Gastrocnemius medialis (tissue), 4 donors: ENCODE results near the gene URAD. TPM values are rescaled to one million over a fixed set of nuclear protein-coding genes. Genes with fewer than 3 reads are reported as not detected.

Source experiments
- ATAC-seq, 2 donors: fragments of 150-250 bp; one replicate each; pipeline ENCODE4 v1.9.1; 2016
- DNase-seq, 2 donors: peaks; one replicate each; pipeline ENCODE4 v3.0.0-alpha.2; 2019
- H3K27ac ChIP-seq, 4 donors: fragments of 200-600 bp; sonication (generic); 1 replicate in 1 of 4; 2 replicates in 3 of 4; pipeline ENCODE4 v1.5.1; 2016 to 2018; ENCODE audit warnings: mild to moderate bottlenecking in 2 of 4, moderate library complexity in 1 of 4
- H3K27me3 ChIP-seq, 3 donors: fragments of 200-600 bp; sonication (generic) in 2 of 3; 1 replicate in 1 of 3; 2 replicates in 2 of 3; pipeline versions ENCODE4 v1.5.1 to v1.6.0; 2016 to 2019; ENCODE audit warnings: mild to moderate bottlenecking in 1 of 3, moderate library complexity in 1 of 3
- H3K36me3 ChIP-seq, 2 donors: fragments of 200-600 bp; sonication (generic) in 1 of 2; one replicate each; pipeline ENCODE4 v1.5.1; 2017 to 2018
- H3K4me1 ChIP-seq, 2 donors: fragments of 200-600 bp; sonication (generic) in 1 of 2; one replicate each; pipeline ENCODE4 v1.5.1; 2016 to 2017; ENCODE audit warnings: mild to moderate bottlenecking in 2 of 2
- H3K4me3 ChIP-seq, 4 donors: fragments of 200-600 bp; sonication (generic) in 3 of 4; 1 replicate in 1 of 4; 2 replicates in 3 of 4; pipeline ENCODE4 v1.5.1; 2016 to 2019; ENCODE audit warnings: mild to moderate bottlenecking in 2 of 4
- H3K9me3 ChIP-seq, 3 donors: fragments of 200-600 bp; sonication (generic) in 2 of 3; 1 replicate in 1 of 3; 2 replicates in 2 of 3; pipeline ENCODE4 v1.5.1; 2016 to 2019
- POLR2A ChIP-seq, 2 donors: fragments of 450-650 bp; IDR thresholded peaks; one replicate each; pipeline ENCODE4 v1.6.1; 2017; ENCODE audit warnings: antibody characterized with exemption in 2 of 2, mild to moderate bottlenecking in 2 of 2, moderate library complexity in 2 of 2
- in situ Hi-C, 4 donors: fragments of 200-750 bp; cut with MboI; loops; one replicate each; pipeline versions ENCODE4 v1.15.0 to v1.8.0; 2017; ENCODE audit warnings: low sequenced_read_pairs in 4 of 4
- intact Hi-C: fragments of 100-400 bp; cut with DNase I; formaldehyde crosslinking; loops from one replicate; pipeline ENCODE4 v1.15.1; 2023; ENCODE audit warnings: low total_unique reads
- total RNA-seq, 4 donors: library from RNA; depleted of rRNA; stranded (reverse); fragments of >200 nt; gene quantifications; one replicate each; pipeline versions ENCODE4 v1.1.0 to v1.2.3, GENCODE V29; 2016
- TF ChIP-seq, protein P1 (sequence below), 5 experiments: fragments of 450-650 bp in 3 of 5; fragments of 200-600 bp in 2 of 5; sonication (generic) in 2 of 5; IDR thresholded peaks in 4 of 5; conservative IDR thresholded peaks in 1 of 5; 1 replicate in 4 of 5; 2 replicates in 1 of 5; pipeline ENCODE4 v1.5.1; 2016 to 2019; ENCODE audit warnings: antibody characterized with exemption in 5 of 5, mild to moderate bottlenecking in 3 of 5, moderate library complexity in 3 of 5

Gene URAD
- total RNA-seq, 4 donors from 2014 or later = not detected

DNA sequence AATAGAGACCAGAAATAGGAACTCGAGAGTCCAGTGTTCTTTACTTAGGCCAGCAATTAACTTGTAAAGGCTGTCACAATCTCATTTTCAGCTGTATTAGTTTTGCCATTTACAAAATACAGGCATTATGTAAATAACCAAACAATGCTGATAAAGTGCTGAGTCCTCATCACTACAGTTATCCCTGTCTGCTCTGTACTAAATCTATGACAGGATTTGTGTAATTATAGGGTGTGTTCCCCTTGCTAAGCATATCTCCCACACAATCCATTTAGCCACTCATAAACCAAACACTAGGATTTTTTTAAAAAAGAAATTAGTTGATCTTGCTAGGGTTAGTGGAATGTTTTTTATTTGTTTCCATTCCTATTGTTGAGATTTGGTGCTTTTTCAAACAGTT lies 45.5 kb downstream of the URAD start:
- H3K9me3 ChIP-seq = peaks cover 0 to 4% (median 0%) of the 10 kb centered on the region in 3 donors
- in situ Hi-C loops = no loop called here
- no peak overlapping the region for H3K27ac ChIP-seq
- H3K27me3 ChIP-seq = no peaks in the 10 kb centered on the region
- ATAC-seq = no peak
- no peak for DNase-seq
- H3K4me3 ChIP-seq = no peak overlapping the region
- no peaks in the 10 kb centered on the region for H3K36me3 ChIP-seq
- TF ChIP-seq, protein P1, sequence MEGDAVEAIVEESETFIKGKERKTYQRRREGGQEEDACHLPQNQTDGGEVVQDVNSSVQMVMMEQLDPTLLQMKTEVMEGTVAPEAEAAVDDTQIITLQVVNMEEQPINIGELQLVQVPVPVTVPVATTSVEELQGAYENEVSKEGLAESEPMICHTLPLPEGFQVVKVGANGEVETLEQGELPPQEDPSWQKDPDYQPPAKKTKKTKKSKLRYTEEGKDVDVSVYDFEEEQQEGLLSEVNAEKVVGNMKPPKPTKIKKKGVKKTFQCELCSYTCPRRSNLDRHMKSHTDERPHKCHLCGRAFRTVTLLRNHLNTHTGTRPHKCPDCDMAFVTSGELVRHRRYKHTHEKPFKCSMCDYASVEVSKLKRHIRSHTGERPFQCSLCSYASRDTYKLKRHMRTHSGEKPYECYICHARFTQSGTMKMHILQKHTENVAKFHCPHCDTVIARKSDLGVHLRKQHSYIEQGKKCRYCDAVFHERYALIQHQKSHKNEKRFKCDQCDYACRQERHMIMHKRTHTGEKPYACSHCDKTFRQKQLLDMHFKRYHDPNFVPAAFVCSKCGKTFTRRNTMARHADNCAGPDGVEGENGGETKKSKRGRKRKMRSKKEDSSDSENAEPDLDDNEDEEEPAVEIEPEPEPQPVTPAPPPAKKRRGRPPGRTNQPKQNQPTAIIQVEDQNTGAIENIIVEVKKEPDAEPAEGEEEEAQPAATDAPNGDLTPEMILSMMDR (IDR thresholded peaks at IDR 0.05 in 4 of 5, conservative IDR thresholded peaks at IDR 0.05 in 1 of 5) = no peak
- no peak for TF ChIP-seq POLR2A (IDR thresholded peaks at IDR 0.05)
- intact Hi-C loops = no loop called here
- H3K4me1 ChIP-seq = no peaks in the 10 kb centered on the region

DNA sequence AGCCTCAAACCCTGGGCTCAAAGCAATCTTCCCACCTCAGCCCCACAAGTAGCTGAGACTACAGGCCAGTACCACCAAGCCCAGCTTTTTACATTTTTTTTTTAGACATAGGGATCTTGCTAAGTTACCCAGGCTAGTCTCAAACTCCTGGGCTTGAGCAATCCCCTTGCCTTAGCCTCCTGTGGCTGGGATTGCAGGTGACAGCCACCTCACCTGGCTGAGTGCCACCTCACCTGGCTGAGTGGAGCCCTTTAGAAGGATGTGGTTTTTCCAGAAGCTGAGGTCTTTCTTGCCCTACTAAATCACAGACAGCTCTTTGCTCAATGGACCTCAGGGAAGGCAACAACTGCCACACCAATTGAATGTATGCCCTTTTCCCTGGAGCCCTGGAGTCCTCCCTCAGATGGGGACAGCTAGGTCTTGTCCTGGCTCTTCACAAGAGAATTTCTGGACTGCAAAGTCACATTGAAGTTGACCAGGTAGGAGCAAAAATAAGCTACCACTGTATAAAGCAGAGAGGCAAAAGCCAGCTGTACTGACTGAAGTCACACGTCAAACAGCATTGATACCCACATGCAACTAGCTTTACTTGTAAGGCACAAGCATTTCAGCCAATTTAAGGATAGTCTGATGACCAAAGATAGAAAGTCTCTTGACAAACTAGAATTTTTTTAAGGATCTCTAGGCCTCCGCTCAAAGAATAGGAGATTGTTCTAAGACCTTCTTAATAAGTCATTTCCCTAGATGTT lies 54.7 kb downstream of the URAD start:
- TF ChIP-seq POLR2A (IDR thresholded peaks at IDR 0.05) = no peak
- TF ChIP-seq, protein P1 (IDR thresholded peaks at IDR 0.05 in 4 of 5, conservative IDR thresholded peaks at IDR 0.05 in 1 of 5) = no peak
- no peaks in the 10 kb centered on the region for H3K9me3 ChIP-seq
- no peak overlapping the region for H3K27ac ChIP-seq
- H3K36me3 ChIP-seq = no peaks in the 10 kb centered on the region
- peaks cover 27 to 42% (median 32%) of the 10 kb centered on the region in 3 donors for H3K27me3 ChIP-seq
- no peak for DNase-seq
- intact Hi-C loops = no loop called here
- no peak overlapping the region for H3K4me3 ChIP-seq
- no peak for ATAC-seq
- in situ Hi-C loops = no loop called here
- H3K4me1 ChIP-seq = no peaks in the 10 kb centered on the region

GRCh38 chr13:27933118-27933517 lies 55.4 kb downstream of the URAD start:
- Histone ChIP-seq H3K4me1 (no peaks in the 10 kb centered on the region), H3K27me3 (peaks cover 33 to 48% (median 39%) of the 10 kb centered on the region in 3 donors), H3K36me3 (no peaks in the 10 kb centered on the region), H3K9me3 (no peaks in the 10 kb centered on the region), H3K4me3 (no peak overlapping the region), H3K27ac (no peak overlapping the region)
- ATAC-seq = no peak
- in situ Hi-C loops (no loop called here), intact Hi-C loops (no loop called here)
- no peak for TF ChIP-seq POLR2A (IDR thresholded peaks at IDR 0.05)
- TF ChIP-seq, protein P1 (IDR thresholded peaks at IDR 0.05 in 4 of 5, conservative IDR thresholded peaks at IDR 0.05 in 1 of 5) = no peak
- DNase-seq = no peak

DNA sequence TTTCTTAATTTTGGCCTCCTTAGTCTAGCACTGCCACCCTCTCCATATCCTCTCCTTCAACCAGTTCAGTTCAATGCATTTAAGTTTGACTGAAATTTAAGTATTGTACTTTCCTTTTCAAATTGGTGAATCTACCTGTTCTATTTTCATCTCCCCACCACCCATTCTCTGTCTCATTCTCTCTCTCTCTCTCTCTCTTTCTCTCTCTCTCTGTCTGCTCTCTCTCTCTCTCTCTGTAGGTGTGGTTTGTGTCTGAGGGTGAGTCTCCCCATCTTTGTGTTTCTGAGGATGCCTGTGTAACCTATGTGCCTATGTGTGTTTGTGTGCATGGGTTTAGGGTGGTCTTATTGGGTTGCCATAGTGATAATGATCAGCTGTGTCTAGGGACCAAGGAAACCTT lies 58.6 kb downstream of the URAD start:
- Histone ChIP-seq H3K27ac (no peak overlapping the region), H3K4me1 (no peaks in the 10 kb centered on the region), H3K27me3 (peaks cover 65 to 81% (median 71%) of the 10 kb centered on the region in 3 donors), H3K9me3 (no peaks in the 10 kb centered on the region), H3K4me3 (no peak overlapping the region), H3K36me3 (no peaks in the 10 kb centered on the region)
- in situ Hi-C loops = no loop called here
- ATAC-seq = no peak
- DNase-seq = no peak
- intact Hi-C loops = no loop called here
- no peak for TF ChIP-seq POLR2A (IDR thresholded peaks at IDR 0.05)
- TF ChIP-seq, protein P1 (IDR thresholded peaks at IDR 0.05 in 4 of 5, conservative IDR thresholded peaks at IDR 0.05 in 1 of 5) = no peak
